Loucy (cell line): ENCODE data around the gene KCNMA1.

ENCODE experiments used
- H2AFZ ChIP-seq: fragments of 200-600 bp; sonication (generic); 2 replicates; pipeline ENCODE4 v1.6.0; 2016; ENCODE audit warnings: antibody characterized with exemption, mild to moderate bottlenecking, low read length, moderate library complexity
- H3F3A ChIP-seq: fragments of 200-600 bp; 2 replicates; pipeline ENCODE4 v1.6.0; 2016; ENCODE audit warnings: antibody characterized with exemption, low read depth, mild to moderate bottlenecking
- H3K27me3 ChIP-seq: fragments of 200-600 bp; sonication (generic); 2 replicates; pipeline ENCODE4 v1.6.1; 2014; ENCODE audit warnings: low read length, mild to moderate bottlenecking; ENCODE audit not compliant: insufficient read depth, poor library complexity, severe bottlenecking
- H3K36me3 ChIP-seq: fragments of 200-600 bp; sonication (generic); 2 replicates; pipeline ENCODE4 v1.6.1; 2016; ENCODE audit warnings: low read length; ENCODE audit not compliant: insufficient read depth
- H3K4me1 ChIP-seq: fragments of 200-600 bp; sonication (generic); 2 replicates; pipeline ENCODE4 v1.5.1; 2014; ENCODE audit warnings: low read length, mild to moderate bottlenecking; ENCODE audit not compliant: insufficient read depth, poor library complexity, severe bottlenecking
- H3K4me2 ChIP-seq: fragments of 200-600 bp; sonication (generic); 2 replicates; pipeline ENCODE4 v1.6.0; 2014; ENCODE audit warnings: antibody characterized with exemption, low read length, low read depth, mild to moderate bottlenecking; ENCODE audit not compliant: poor library complexity, severe bottlenecking
- H3K4me3 ChIP-seq: fragments of 200-600 bp; sonication (generic); 2 replicates; pipeline ENCODE4 v1.5.1; 2014; ENCODE audit warnings: low read length, mild to moderate bottlenecking, mixed read lengths; ENCODE audit not compliant: poor library complexity, severe bottlenecking
- H3K79me2 ChIP-seq: fragments of 200-600 bp; sonication (generic); 2 replicates; pipeline ENCODE4 v1.6.1; 2014; ENCODE audit warnings: low read length; ENCODE audit not compliant: insufficient read depth
- H3K9ac ChIP-seq: fragments of 200-600 bp; sonication (generic); 2 replicates; pipeline ENCODE4 v1.6.0; 2014; ENCODE audit warnings: mild to moderate bottlenecking, low read depth, low read length, moderate library complexity; ENCODE audit not compliant: poor library complexity, severe bottlenecking
- H3K9me2 ChIP-seq: fragments of 200-600 bp; sonication (generic); replicated peaks from 2 replicates; pipeline ENCODE4 v1.6.1; 2016; ENCODE audit warnings: low read depth, low read length, mixed read lengths
- H3K9me3 ChIP-seq: fragments of 200-600 bp; sonication (generic); 2 replicates; pipeline ENCODE4 v1.6.1; 2014; ENCODE audit warnings: mild to moderate bottlenecking, antibody characterized with exemption, low read length, low read depth; ENCODE audit not compliant: insufficient read depth
- H4K20me1 ChIP-seq: fragments of 200-600 bp; sonication (generic); 2 replicates; pipeline ENCODE4 v1.6.0; 2014; ENCODE audit warnings: antibody characterized with exemption, low read length, mild to moderate bottlenecking; ENCODE audit not compliant: insufficient read depth, poor library complexity, severe bottlenecking
- CTCF ChIP-seq: fragments of 200-600 bp; sonication (generic); conservative IDR thresholded peaks from 2 replicates; pipeline ENCODE4 v1.5.1; 2014; ENCODE audit warnings: mild to moderate bottlenecking, antibody characterized with exemption, low read length
- EZH2phosphoT487 ChIP-seq: fragments of 200-600 bp; IDR thresholded peaks from 2 replicates; pipeline ENCODE4 v1.6.1; 2018; ENCODE audit warnings: antibody characterized with exemption, mild to moderate bottlenecking, moderate library complexity, borderline replicate concordance

The KCNMA1 gene

GRCh38 chr10:77368006-77368405 is 269.6 kb downstream of the KCNMA1 start:
- no peaks in the 10 kb centered on the region for H3K36me3 ChIP-seq
- H4K20me1 ChIP-seq, result no peaks in the 10 kb centered on the region
- peaks cover 8% of the 10 kb centered on the region; the same call in 1 of the 2 replicates for H3K9me3 ChIP-seq
- H3K4me1 ChIP-seq, result peaks cover 7% of the 10 kb centered on the region
- no peak overlapping the region for H2AFZ ChIP-seq
- no peaks in the 10 kb centered on the region for H3K27me3 ChIP-seq
- H3K4me2 ChIP-seq, result no peak overlapping the region
- TF ChIP-seq EZH2phosphoT487 (no peak), CTCF (no peak)
- H3K4me3 ChIP-seq, result no peak overlapping the region
- no peaks in the 10 kb centered on the region for H3F3A ChIP-seq
- no peaks in the 10 kb centered on the region for H3K79me2 ChIP-seq
- no peaks in the 10 kb centered on the region for H3K9me2 ChIP-seq
- no peak overlapping the region for H3K9ac ChIP-seq

- Histone ChIP-seq H2AFZ (no peak overlapping the region), H4K20me1 (no peaks in the 10 kb centered on the region), H3K9me3 (no peaks in the 10 kb centered on the region), H3K9me2 (no peaks in the 10 kb centered on the region), H3K36me3 (no peaks in the 10 kb centered on the region), H3K4me3 (no peak overlapping the region), H3K4me1 (peaks cover 5% of the 10 kb centered on the region), H3K79me2 (no peaks in the 10 kb centered on the region), H3K9ac (no peak overlapping the region), H3F3A (no peaks in the 10 kb centered on the region), H3K27me3 (no peaks in the 10 kb centered on the region), H3K4me2 (no peak overlapping the region)
- TF ChIP-seq CTCF (no peak), EZH2phosphoT487 (no peak)
These were observed 274.4 kb downstream of the KCNMA1 start for GRCh38 chr10:77363210-77363609.

- TF ChIP-seq EZH2phosphoT487 (no peak), CTCF (no peak)
- no peak overlapping the region for H3K9ac ChIP-seq
- no peak overlapping the region for H2AFZ ChIP-seq
- H3K9me3 ChIP-seq, result no peaks in the 10 kb centered on the region
- no peaks in the 10 kb centered on the region for H3K36me3 ChIP-seq
- H3K4me3 ChIP-seq, result no peak overlapping the region
- H3K9me2 ChIP-seq, result no peaks in the 10 kb centered on the region
- no peak overlapping the region for H3K4me2 ChIP-seq
- H4K20me1 ChIP-seq, result no peaks in the 10 kb centered on the region
- no peaks in the 10 kb centered on the region for H3F3A ChIP-seq
- no peaks in the 10 kb centered on the region for H3K79me2 ChIP-seq
- H3K4me1 ChIP-seq, result peaks cover 5% of the 10 kb centered on the region
- H3K27me3 ChIP-seq, result no peaks in the 10 kb centered on the region
These were observed 275.8 kb downstream of the KCNMA1 start for GRCh38 chr10:77361831-77362230.
